HCT116 (cell line): ENCODE data around the gene PGC. TPM values are rescaled to one million over a fixed set of nuclear protein-coding genes. Genes with fewer than 3 reads are reported as not detected.

Experiments
- ATAC-seq: fragments of 200-7000 bp; cut with Tn5 transposase; 2 replicates; pipeline ENCODE4 v1.9.1; 2020; ENCODE audit warnings: mild to moderate bottlenecking, moderate library complexity
- BruUV-seq: library from RNA; stranded (reverse); fragments of 400-500 nt; replicated peaks from 2 replicates; lab custom pipeline; 2021; lab: Mats Ljungman, UMichigan
- CTCF ChIA-PET: fragments of 300-600 bp; sonication (Branson Sonifier 250); formaldehyde crosslinking; loops from one replicate; lab custom pipeline; 2021; ENCODE audit warnings: antibody characterized with exemption; lab: Charles Lee
- POLR2A ChIA-PET: fragments of 300-600, 350-600 bp; sonication (Branson Sonifier 250); formaldehyde crosslinking; loops from one replicate; lab custom pipeline; 2021; ENCODE audit warnings: antibody characterized with exemption; lab: Charles Lee
- RAD21 ChIA-PET, 2 experiments: fragments of 300-600 bp; sonication (Branson Sonifier 250); formaldehyde crosslinking; loops; one replicate each; lab custom pipeline; 2023; ENCODE audit warnings: low total read pairs in 2 of 2; ENCODE audit not compliant: uncharacterized antibody in 2 of 2, unreplicated experiment in 2 of 2, low non-redundant PET in 1 of 2; lab: Charles Lee
- DNase-seq: peaks from one replicate; pipeline ENCODE4 v3.0.0-alpha.2; 2010; ENCODE audit warnings: low read depth, low spot score
- H2AFZ ChIP-seq: fragments of 200-600 bp; shearing (Covaris generic), sonication (generic); 2 replicates; pipeline ENCODE4 v1.6.1; 2017; ENCODE audit warnings: low read depth, mixed run types, mixed read lengths, antibody characterized with exemption, low read length; ENCODE audit not compliant: poor library complexity, severe bottlenecking
- H3K27ac ChIP-seq: 2 replicates; pipeline ENCODE4 v1.5.1; 2012; ENCODE audit warnings: low read depth, low read length
- H3K27me3 ChIP-seq: fragments of 200-600 bp; sonication (generic); 2 replicates; pipeline ENCODE4 v1.6.1; 2016; ENCODE audit warnings: mixed run types, low read length, mixed read lengths; ENCODE audit not compliant: insufficient read depth
- H3K36me3 ChIP-seq, 2 experiments: fragments of 200-500 bp in 1 of 2; fragments of 200-600 bp in 1 of 2; sonication (Bioruptor generic) in 1 of 2; sonication (generic) in 1 of 2; 2 replicates each; pipeline versions ENCODE4 v1.5.1 to v1.6.1; 2014 to 2016; ENCODE audit warnings: low read length in 2 of 2, inconsistent platforms in 1 of 2, mixed read lengths in 1 of 2, mixed run types in 1 of 2; ENCODE audit not compliant: insufficient read depth in 2 of 2, control insufficient read depth in 1 of 2
- H3K4me1 ChIP-seq, 2 experiments: fragments of 200-600 bp in 1 of 2; sonication (generic) in 1 of 2; 2 replicates each; pipeline versions ENCODE4 v1.5.1 to v1.6.1; 2012 to 2017; ENCODE audit warnings: low read length in 2 of 2, inconsistent platforms in 1 of 2, mild to moderate bottlenecking in 1 of 2, mixed read lengths in 1 of 2, mixed run types in 1 of 2, moderate library complexity in 1 of 2; ENCODE audit not compliant: insufficient read depth in 2 of 2, control insufficient read depth in 1 of 2
- H3K4me2 ChIP-seq: fragments of 200-600 bp; sonication (generic); 2 replicates; pipeline ENCODE4 v1.6.1; 2017; ENCODE audit warnings: mixed run types, low read length, mixed read lengths
- H3K4me3 ChIP-seq, 2 experiments: fragments of 200-600 bp in 1 of 2; sonication (generic) in 1 of 2; replicated peaks in 1 of 2; 2 replicates each; pipeline ENCODE4 v1.5.1; 2011 to 2016; ENCODE audit warnings: low read length in 2 of 2, control low read depth in 1 of 2, low read depth in 1 of 2, mild to moderate bottlenecking in 1 of 2, mixed read lengths in 1 of 2, mixed run types in 1 of 2
- H3K79me2 ChIP-seq: fragments of 200-600 bp; sonication (generic); 2 replicates; pipeline ENCODE4 v1.6.1; 2017; ENCODE audit warnings: mild to moderate bottlenecking, mixed run types, low read length, moderate library complexity, mixed read lengths; ENCODE audit not compliant: insufficient read depth
- H3K9ac ChIP-seq: fragments of 200-600 bp; sonication (generic); 2 replicates; pipeline ENCODE4 v1.6.1; 2016; ENCODE audit warnings: low read length, mixed read lengths
- H3K9me2 ChIP-seq: fragments of 200-600 bp; sonication (generic), shearing (Covaris generic); 2 replicates; pipeline ENCODE4 v1.6.1; 2017; ENCODE audit warnings: mixed run types, mild to moderate bottlenecking, moderate library complexity; ENCODE audit not compliant: insufficient read depth
- H3K9me3 ChIP-seq, 2 experiments: fragments of 200-500 bp in 1 of 2; fragments of 200-600 bp in 1 of 2; sonication (Bioruptor generic) in 1 of 2; sonication (generic) in 1 of 2; 2 replicates each; pipeline ENCODE4 v1.6.1; 2014 to 2017; ENCODE audit warnings: low read length in 2 of 2, mixed read lengths in 2 of 2, inconsistent platforms in 1 of 2, low read depth in 1 of 2, mild to moderate bottlenecking in 1 of 2, mixed run types in 1 of 2, moderate library complexity in 1 of 2; ENCODE audit not compliant: control insufficient read depth in 1 of 2, insufficient read depth in 1 of 2
- H4K20me1 ChIP-seq: fragments of 200-600 bp; sonication (generic), shearing (Covaris generic); 2 replicates; pipeline ENCODE4 v1.6.1; 2017; ENCODE audit warnings: mixed run types, mild to moderate bottlenecking, moderate library complexity; ENCODE audit not compliant: insufficient read depth
- CBX3 ChIP-seq: IDR thresholded peaks from 2 replicates; pipeline ENCODE4 v1.6.1; 2012; ENCODE audit warnings: low read depth
- CEBPB ChIP-seq: IDR thresholded peaks from 2 replicates; pipeline ENCODE4 v1.6.1; 2012; ENCODE audit warnings: low read depth
- POLR2A ChIP-seq: IDR thresholded peaks from 2 replicates; pipeline ENCODE4 v1.7.0; 2011; ENCODE audit warnings: borderline replicate concordance; ENCODE audit not compliant: insufficient read depth, insufficient read length; ENCODE audit errors: extremely low read depth
- ZNF274 ChIP-seq: fragments of 200-500 bp; sonication (Bioruptor generic); IDR thresholded peaks from 2 replicates; pipeline ENCODE4 v1.6.1; 2014; ENCODE audit warnings: mild to moderate bottlenecking, low read depth, low read length, inconsistent platforms
- intact Hi-C: fragments of 100-400 bp; cut with micrococcal nuclease; formaldehyde crosslinking; loops from 2 replicates; pipeline ENCODE4 v1.10.0; 2022
- total RNA-seq: library from RNA; stranded (reverse); gene quantifications from one replicate; pipeline ENCODE4 v1.2.1, GENCODE V29; 2021; ENCODE audit not compliant: unreplicated experiment
- TF ChIP-seq, protein P1 (sequence below), 3 experiments: fragments of 200-600 bp in 1 of 3; sonication (generic) in 1 of 3; IDR thresholded peaks in 2 of 3; conservative IDR thresholded peaks in 1 of 3; 2 replicates each; pipeline ENCODE4 v1.5.1; 2012 to 2017; ENCODE audit warnings: low read depth in 2 of 3, low read length in 2 of 3, antibody characterized with exemption in 1 of 3, borderline replicate concordance in 1 of 3, control low read depth in 1 of 3, mild to moderate bottlenecking in 1 of 3, mixed read lengths in 1 of 3, mixed run types in 1 of 3, moderate library complexity in 1 of 3; ENCODE audit not compliant: insufficient read depth in 1 of 3

PGC gene
- total RNA-seq, 1 experiment from 2014 or later: 1.2 TPM

DNA sequence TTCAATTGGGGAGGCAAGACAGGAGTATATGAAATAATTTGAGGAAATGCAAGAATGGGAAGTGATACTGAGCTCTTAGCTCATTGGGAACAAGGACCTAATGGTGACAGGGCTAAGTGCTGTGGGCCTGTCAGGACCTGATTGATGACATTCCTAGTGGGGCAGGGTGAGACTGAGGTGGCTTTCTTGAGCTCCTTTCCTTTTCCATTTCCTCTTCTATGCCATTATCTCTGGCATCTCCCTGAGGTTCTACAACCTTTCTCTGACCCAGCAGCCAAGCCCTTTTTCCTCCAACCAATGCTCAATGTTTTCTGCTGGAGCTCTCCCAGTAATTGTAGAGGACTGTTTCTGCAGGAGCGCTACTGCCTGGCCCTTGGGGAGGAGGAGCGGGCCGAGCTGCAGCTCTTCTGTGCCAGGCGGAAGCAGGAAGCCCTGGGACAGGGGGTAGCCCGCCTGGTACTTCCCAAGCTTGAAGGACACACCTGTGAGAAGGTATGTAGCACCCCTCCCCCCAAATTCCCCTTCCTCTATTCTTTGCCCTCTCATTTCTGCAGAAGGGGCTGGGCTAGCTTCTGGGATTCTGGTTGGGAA, 37.5 kb upstream of the PGC start:
- no TSS peak for BruUV-seq
- no peak overlapping the region for H3K27ac ChIP-seq
- no peaks in the 10 kb centered on the region for H3K9me2 ChIP-seq
- ATAC-seq (no peak), DNase-seq (no peak)
- peaks cover 15 to 28% of the 10 kb centered on the region in 2 experiments for H3K4me1 ChIP-seq
- no peaks in the 10 kb centered on the region for H3K9me3 ChIP-seq
- RAD21 ChIA-PET: no interaction called here
- H3K9ac ChIP-seq: no peak overlapping the region
- H3K27me3 ChIP-seq: no peaks in the 10 kb centered on the region
- CTCF ChIA-PET: interaction anchor here (0.7 to 1.4 kb wide), 4 partner anchors 136 to 763 kb away, joined by 3 read pairs; partner anchors contain the start of genes BYSL and MED20
- no peak overlapping the region for H3K4me2 ChIP-seq
- no peak overlapping the region for H2AFZ ChIP-seq
- H3K4me3 ChIP-seq: no peak overlapping the region
- intact Hi-C loops: loop anchor here (5.0 to 10.0 kb wide), 3 partner anchors 153 to 430 kb away; partner anchors contain the start of gene MRPS10
- TF ChIP-seq POLR2A: no peak
- TF ChIP-seq, protein P1, sequence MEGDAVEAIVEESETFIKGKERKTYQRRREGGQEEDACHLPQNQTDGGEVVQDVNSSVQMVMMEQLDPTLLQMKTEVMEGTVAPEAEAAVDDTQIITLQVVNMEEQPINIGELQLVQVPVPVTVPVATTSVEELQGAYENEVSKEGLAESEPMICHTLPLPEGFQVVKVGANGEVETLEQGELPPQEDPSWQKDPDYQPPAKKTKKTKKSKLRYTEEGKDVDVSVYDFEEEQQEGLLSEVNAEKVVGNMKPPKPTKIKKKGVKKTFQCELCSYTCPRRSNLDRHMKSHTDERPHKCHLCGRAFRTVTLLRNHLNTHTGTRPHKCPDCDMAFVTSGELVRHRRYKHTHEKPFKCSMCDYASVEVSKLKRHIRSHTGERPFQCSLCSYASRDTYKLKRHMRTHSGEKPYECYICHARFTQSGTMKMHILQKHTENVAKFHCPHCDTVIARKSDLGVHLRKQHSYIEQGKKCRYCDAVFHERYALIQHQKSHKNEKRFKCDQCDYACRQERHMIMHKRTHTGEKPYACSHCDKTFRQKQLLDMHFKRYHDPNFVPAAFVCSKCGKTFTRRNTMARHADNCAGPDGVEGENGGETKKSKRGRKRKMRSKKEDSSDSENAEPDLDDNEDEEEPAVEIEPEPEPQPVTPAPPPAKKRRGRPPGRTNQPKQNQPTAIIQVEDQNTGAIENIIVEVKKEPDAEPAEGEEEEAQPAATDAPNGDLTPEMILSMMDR (IDR thresholded peaks at IDR 0.05 in 2 of 3, conservative IDR thresholded peaks at IDR 0.05 in 1 of 3; ENCODE audit: borderline replicate concordance in 1 of 3, insufficient read depth in 1 of 3, low read depth in 2 of 3, low read length in 2 of 3): 0 out of 6 replicates have a peak, but pooled peaks of 1 of the 3 experiments have one; percentile 1
- no peak for TF ChIP-seq ZNF274
- POLR2A ChIA-PET: no interaction called here
- H3K36me3 ChIP-seq: peaks cover 4 to 7% of the 10 kb centered on the region in 2 experiments
- no peaks in the 10 kb centered on the region for H4K20me1 ChIP-seq
- H3K79me2 ChIP-seq: peaks cover 19% of the 10 kb centered on the region

DNA sequence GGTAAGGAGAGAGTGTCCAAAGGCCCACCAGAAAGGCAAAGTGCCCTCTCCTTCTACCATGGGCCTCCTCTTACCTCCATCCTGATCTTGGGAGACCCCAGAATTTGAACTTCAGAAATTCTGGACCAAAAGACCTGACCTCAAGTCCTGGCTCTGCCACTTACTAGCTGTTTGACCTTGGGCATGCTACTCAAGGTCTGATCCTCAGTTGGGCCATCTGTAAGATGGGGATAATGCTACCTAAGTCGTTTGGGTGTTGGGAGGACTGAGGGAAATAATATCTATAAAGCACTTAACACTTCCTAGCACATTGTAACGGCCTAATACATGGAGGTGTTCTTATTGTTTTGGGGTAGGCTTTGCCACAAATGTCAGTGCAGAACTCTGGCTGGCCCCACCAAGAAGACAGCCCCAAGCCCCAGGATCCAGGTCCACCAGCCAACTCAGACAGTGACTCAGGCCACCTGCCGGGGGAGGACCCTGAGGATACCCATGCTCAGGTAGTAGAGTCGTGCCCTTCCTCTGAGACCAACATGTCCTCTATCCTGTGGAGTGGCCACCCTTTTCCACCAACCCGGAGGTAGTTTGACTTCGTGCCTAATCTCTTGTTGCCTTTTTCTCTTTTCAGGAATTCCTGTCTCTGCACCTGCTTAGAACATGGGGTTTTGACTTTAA, 36.0 kb upstream of the PGC start:
- Histone ChIP-seq H3K36me3 (no peaks in the 10 kb centered on the region), H3K4me3 (no peak overlapping the region), H3K9ac (no peak overlapping the region), H2AFZ (no peak overlapping the region), H3K4me2 (no peak overlapping the region), H4K20me1 (no peaks in the 10 kb centered on the region), H3K79me2 (peaks cover 6% of the 10 kb centered on the region), H3K9me3 (no peaks in the 10 kb centered on the region), H3K4me1 (peaks cover 19 to 30% of the 10 kb centered on the region in 2 experiments), H3K27me3 (no peaks in the 10 kb centered on the region), H3K27ac (no peak overlapping the region), H3K9me2 (no peaks in the 10 kb centered on the region)
- DNase-seq (no peak), ATAC-seq (no peak)
- ChIA-PET RAD21 (no interaction called here), POLR2A (no interaction called here), CTCF (interaction anchor here (2.8 kb wide), 1 partner anchor 261 kb away, joined by 13 read pairs; no protein-coding TSS in a partner anchor)
- TF ChIP-seq, protein P1 (IDR thresholded peaks at IDR 0.05 in 2 of 3, conservative IDR thresholded peaks at IDR 0.05 in 1 of 3; ENCODE audit: borderline replicate concordance in 1 of 3, insufficient read depth in 1 of 3, low read depth in 2 of 3, low read length in 2 of 3): no peak
- TF ChIP-seq CBX3: no peak
- TF ChIP-seq CEBPB: no peak
- BruUV-seq: no TSS peak
- intact Hi-C loops: loop anchor here (10.0 kb wide), 2 partner anchors 382 to 432 kb away; partner anchors contain the start of gene MRPS10
